HepG2 (cell line): ENCODE measurements around the gene ARHGAP5. TPM values are rescaled to one million over a fixed set of nuclear protein-coding genes. Genes with fewer than 3 reads are reported as not detected.

Source experiments
- ATAC-seq: fragments of 200-7000 bp; cut with Tn5 transposase; 3 replicates; pipeline ENCODE4 v1.9.1; 2020; ENCODE audit warnings: mild to moderate bottlenecking, moderate library complexity
- BruUV-seq: library from RNA; stranded (reverse); fragments of 400-500 nt; replicated peaks from 2 replicates; lab custom pipeline; 2021; lab: Mats Ljungman, UMichigan
- CTCF ChIA-PET: fragments of 300-600 bp; formaldehyde crosslinking; extraction: SDS; loops from one replicate; lab custom pipeline; 2021; ENCODE audit warnings: low total read pairs, inconsistent platforms, low intra/inter-chr PET ratio; lab: Yijun Ruan, JAX
- POLR2A ChIA-PET: fragments of 350-600 bp; sonication (Branson Sonifier 250); formaldehyde crosslinking; loops from one replicate; lab custom pipeline; 2020; ENCODE audit warnings: antibody characterized with exemption, inconsistent platforms; lab: Yijun Ruan, JAX
- DNase-seq: peaks from one replicate; pipeline ENCODE4 v3.0.0-alpha.2; 2015; ENCODE audit warnings: low spot score
- FAIRE-seq: peaks from 3 replicates; lab custom pipeline; 2011; peaks lifted over from hg19 to GRCh38; lab: Jason Lieb, UNC
- H2AFZ ChIP-seq: one replicate; pipeline ENCODE4 v1.6.1; 2011; ENCODE audit warnings: low read length, inconsistent platforms
- H3K27ac ChIP-seq: fragments of 300-600 bp; 3 replicates; pipeline ENCODE4 v1.8.0; 2011; ENCODE audit warnings: mixed run types, mild to moderate bottlenecking, mixed read lengths, low read length, inconsistent platforms; ENCODE audit not compliant: insufficient read depth; ENCODE audit errors: extremely low read length
- H3K27me3 ChIP-seq, 2 experiments: fragments of 200-600 bp in 1 of 2; 2 replicates in 1 of 2; 3 replicates in 1 of 2; pipeline versions ENCODE4 v1.6.0 to v1.8.0; 2011; ENCODE audit warnings: low read length in 2 of 2, mild to moderate bottlenecking in 2 of 2, moderate library complexity in 2 of 2, inconsistent platforms in 1 of 2; ENCODE audit not compliant: insufficient read depth in 2 of 2, control insufficient read depth in 1 of 2
- H3K36me3 ChIP-seq, 2 experiments: fragments of 200-600 bp in 1 of 2; replicated peaks in 1 of 2; 2 replicates in 1 of 2; 3 replicates in 1 of 2; pipeline versions ENCODE4 v1.5.1 to v1.8.0; 2011; ENCODE audit warnings: low read length in 2 of 2, inconsistent platforms in 1 of 2; ENCODE audit not compliant: insufficient read depth in 2 of 2, control insufficient read depth in 1 of 2
- H3K4me1 ChIP-seq: 2 replicates; pipeline ENCODE4 v1.5.1; 2012; ENCODE audit warnings: low read length, inconsistent platforms; ENCODE audit not compliant: insufficient read depth
- H3K4me2 ChIP-seq: 2 replicates; pipeline ENCODE4 v1.6.0; 2011; ENCODE audit warnings: low read depth, low read length, inconsistent platforms
- H3K4me3 ChIP-seq, 3 experiments: fragments of 200-600 bp in 1 of 3; sonication (generic), shearing (Covaris generic) in 1 of 3; replicated peaks in 1 of 3; 2 replicates each; pipeline ENCODE4 v1.5.1; 2011 to 2016; ENCODE audit warnings: low read length in 3 of 3, inconsistent platforms in 2 of 3, low read depth in 2 of 3, mild to moderate bottlenecking in 2 of 3, control low read depth in 1 of 3, mixed read lengths in 1 of 3; ENCODE audit not compliant: insufficient read depth in 1 of 3
- H3K79me2 ChIP-seq: one replicate; pipeline ENCODE4 v1.6.1; 2011; ENCODE audit warnings: low read length, inconsistent platforms; ENCODE audit not compliant: insufficient read depth
- H3K9ac ChIP-seq: 2 replicates; pipeline ENCODE4 v1.6.0; 2011; ENCODE audit warnings: mild to moderate bottlenecking, low read depth, low read length, inconsistent platforms; ENCODE audit not compliant: insufficient read depth
- H3K9me3 ChIP-seq: 2 replicates; pipeline ENCODE4 v1.5.1; 2012; ENCODE audit warnings: mild to moderate bottlenecking, low read length
- H4K20me1 ChIP-seq: 2 replicates; pipeline ENCODE4 v1.6.0; 2011; ENCODE audit warnings: inconsistent platforms, mild to moderate bottlenecking, low read length, moderate library complexity; ENCODE audit not compliant: insufficient read depth
- GZF1 ChIP-seq: sonication (generic); formaldehyde crosslinking; IDR thresholded peaks from 2 replicates; pipeline ENCODE4 v1.5.1; 2020; ENCODE audit warnings: mild to moderate bottlenecking, missing genetic modification reagents
- RBM22 ChIP-seq: fragments of 200-400 bp; formaldehyde crosslinking; optimal IDR thresholded peaks from 2 replicates; pipeline ENCODE3; 2017; ENCODE audit warnings: mild to moderate bottlenecking, low read length, moderate library complexity
- TOE1 ChIP-seq: sonication (generic); formaldehyde crosslinking; IDR thresholded peaks from 2 replicates; pipeline ENCODE4 v1.4.0; 2020; ENCODE audit warnings: mild to moderate bottlenecking, missing genetic modification reagents
- WGBS: methylation state at CpG from one replicate; pipeline ENCODE4 v1.1.6; 2017; ENCODE audit warnings: low lambda C conversion rate; 5-methylcytosine and 5-hydroxymethylcytosine counted together
- in situ Hi-C: cut with HindIII; loops from 2 replicates; pipeline ENCODE4 v1.10.0; 2017; ENCODE audit warnings: low pct_unique_long_range_greater_than_20kb; ENCODE audit not compliant: extremely low pct_ligation_motif_present
- intact Hi-C: fragments of 100-400 bp; cut with micrococcal nuclease; formaldehyde crosslinking; loops from one replicate; pipeline ENCODE4 v1.10.0; 2022; ENCODE audit not compliant: unreplicated experiment
- polyA plus RNA-seq, 8 experiments: library from polyadenylated mRNA; depleted of rRNA in 3 of 8; stranded (reverse) in 7 of 8; unstranded in 1 of 8; fragments of >200 nt; fragmentation: Illumina TruSeq in 4 of 8; extraction: Trizol in 4 of 8; gene quantifications; 2 replicates each; pipeline versions ENCODE4 v1.2.1 to v1.2.3, GENCODE V29; 2011 to 2016; ENCODE audit warnings: low read depth in 4 of 8, missing spikeins in 1 of 8, mixed read lengths in 1 of 8; ENCODE audit not compliant: insufficient read depth in 1 of 8
- total RNA-seq, 5 experiments: library from RNA; depleted of rRNA; stranded (reverse); fragments of >200 nt; fragmentation: Illumina TruSeq; extraction: Trizol; gene quantifications; 2 replicates each; pipeline ENCODE4 v1.2.3, GENCODE V29; 2016; ENCODE audit warnings: low read depth in 1 of 5
- TF ChIP-seq, protein P1 (sequence below): sonication (generic); formaldehyde crosslinking; IDR thresholded peaks from 2 replicates; pipeline ENCODE4 v1.5.0; 2020; ENCODE audit warnings: mild to moderate bottlenecking, missing genetic modification reagents, borderline replicate concordance
- TF ChIP-seq, protein P2 (sequence below): sonication (generic); formaldehyde crosslinking; IDR thresholded peaks from 2 replicates; pipeline ENCODE4 v1.4.0; 2020; ENCODE audit warnings: missing genetic modification reagents, borderline replicate concordance

Gene ARHGAP5
- total and polyA plus RNA-seq, 2 of the 13 experiments (the other 11 are each of a cell fraction or from before 2014, with no cell fraction given) = 33.7 to 144 TPM

DNA sequence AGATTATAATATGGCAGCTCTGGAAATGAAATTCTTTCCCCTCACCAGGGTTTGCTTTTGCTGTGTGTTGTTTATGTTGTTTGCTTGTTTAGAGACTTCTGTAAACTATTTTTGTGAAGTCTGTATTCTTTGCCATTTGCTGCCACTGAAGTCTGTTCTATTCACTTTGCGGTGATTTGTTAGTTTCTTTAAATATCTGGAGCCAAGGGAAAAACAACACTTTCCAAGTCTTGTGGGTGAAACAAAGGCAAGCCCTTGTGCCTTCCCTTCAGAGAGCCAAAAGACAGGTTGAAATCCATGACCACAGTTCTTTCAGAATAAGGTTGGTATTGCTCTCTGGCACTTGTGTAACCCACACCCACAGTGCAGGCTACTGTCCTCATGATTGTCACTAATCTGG, 65.2 kb downstream of the ARHGAP5 start:
- H3K9ac ChIP-seq = no peak overlapping the region
- H3K79me2 ChIP-seq = peaks cover 49% of the 10 kb centered on the region
- H3K4me3 ChIP-seq = no peak overlapping the region
- in situ Hi-C loops = no loop called here
- no TSS peak for BruUV-seq
- no peak overlapping the region for H2AFZ ChIP-seq
- intact Hi-C loops = loop anchor here (5.0 kb wide), 1 partner anchor 55 kb away; no protein-coding TSS in a partner anchor
- DNase-seq = no peak
- H3K27me3 ChIP-seq = no peaks in the 10 kb centered on the region
- ChIA-PET POLR2A (no interaction called here), CTCF (no interaction called here)
- peaks cover 14% of the 10 kb centered on the region for H3K9me3 ChIP-seq
- FAIRE-seq = no peak
- no peak overlapping the region for H3K4me2 ChIP-seq
- H3K4me1 ChIP-seq = peaks cover 11% of the 10 kb centered on the region
- ATAC-seq = peak; percentile 40; the same call in 2 of the 3 replicates
- 0 out of 2 replicates have a peak, but pooled peaks cover 5% of the 10 kb centered on the region for H4K20me1 ChIP-seq
- no peak overlapping the region for H3K27ac ChIP-seq
- peaks cover under 1 to 27% of the 10 kb centered on the region in 2 experiments; a peak in 4 of 5 replicates for H3K36me3 ChIP-seq
- 97% methylated on average over 1 of the region's 1 CpG for WGBS
- TF ChIP-seq, protein P1, sequence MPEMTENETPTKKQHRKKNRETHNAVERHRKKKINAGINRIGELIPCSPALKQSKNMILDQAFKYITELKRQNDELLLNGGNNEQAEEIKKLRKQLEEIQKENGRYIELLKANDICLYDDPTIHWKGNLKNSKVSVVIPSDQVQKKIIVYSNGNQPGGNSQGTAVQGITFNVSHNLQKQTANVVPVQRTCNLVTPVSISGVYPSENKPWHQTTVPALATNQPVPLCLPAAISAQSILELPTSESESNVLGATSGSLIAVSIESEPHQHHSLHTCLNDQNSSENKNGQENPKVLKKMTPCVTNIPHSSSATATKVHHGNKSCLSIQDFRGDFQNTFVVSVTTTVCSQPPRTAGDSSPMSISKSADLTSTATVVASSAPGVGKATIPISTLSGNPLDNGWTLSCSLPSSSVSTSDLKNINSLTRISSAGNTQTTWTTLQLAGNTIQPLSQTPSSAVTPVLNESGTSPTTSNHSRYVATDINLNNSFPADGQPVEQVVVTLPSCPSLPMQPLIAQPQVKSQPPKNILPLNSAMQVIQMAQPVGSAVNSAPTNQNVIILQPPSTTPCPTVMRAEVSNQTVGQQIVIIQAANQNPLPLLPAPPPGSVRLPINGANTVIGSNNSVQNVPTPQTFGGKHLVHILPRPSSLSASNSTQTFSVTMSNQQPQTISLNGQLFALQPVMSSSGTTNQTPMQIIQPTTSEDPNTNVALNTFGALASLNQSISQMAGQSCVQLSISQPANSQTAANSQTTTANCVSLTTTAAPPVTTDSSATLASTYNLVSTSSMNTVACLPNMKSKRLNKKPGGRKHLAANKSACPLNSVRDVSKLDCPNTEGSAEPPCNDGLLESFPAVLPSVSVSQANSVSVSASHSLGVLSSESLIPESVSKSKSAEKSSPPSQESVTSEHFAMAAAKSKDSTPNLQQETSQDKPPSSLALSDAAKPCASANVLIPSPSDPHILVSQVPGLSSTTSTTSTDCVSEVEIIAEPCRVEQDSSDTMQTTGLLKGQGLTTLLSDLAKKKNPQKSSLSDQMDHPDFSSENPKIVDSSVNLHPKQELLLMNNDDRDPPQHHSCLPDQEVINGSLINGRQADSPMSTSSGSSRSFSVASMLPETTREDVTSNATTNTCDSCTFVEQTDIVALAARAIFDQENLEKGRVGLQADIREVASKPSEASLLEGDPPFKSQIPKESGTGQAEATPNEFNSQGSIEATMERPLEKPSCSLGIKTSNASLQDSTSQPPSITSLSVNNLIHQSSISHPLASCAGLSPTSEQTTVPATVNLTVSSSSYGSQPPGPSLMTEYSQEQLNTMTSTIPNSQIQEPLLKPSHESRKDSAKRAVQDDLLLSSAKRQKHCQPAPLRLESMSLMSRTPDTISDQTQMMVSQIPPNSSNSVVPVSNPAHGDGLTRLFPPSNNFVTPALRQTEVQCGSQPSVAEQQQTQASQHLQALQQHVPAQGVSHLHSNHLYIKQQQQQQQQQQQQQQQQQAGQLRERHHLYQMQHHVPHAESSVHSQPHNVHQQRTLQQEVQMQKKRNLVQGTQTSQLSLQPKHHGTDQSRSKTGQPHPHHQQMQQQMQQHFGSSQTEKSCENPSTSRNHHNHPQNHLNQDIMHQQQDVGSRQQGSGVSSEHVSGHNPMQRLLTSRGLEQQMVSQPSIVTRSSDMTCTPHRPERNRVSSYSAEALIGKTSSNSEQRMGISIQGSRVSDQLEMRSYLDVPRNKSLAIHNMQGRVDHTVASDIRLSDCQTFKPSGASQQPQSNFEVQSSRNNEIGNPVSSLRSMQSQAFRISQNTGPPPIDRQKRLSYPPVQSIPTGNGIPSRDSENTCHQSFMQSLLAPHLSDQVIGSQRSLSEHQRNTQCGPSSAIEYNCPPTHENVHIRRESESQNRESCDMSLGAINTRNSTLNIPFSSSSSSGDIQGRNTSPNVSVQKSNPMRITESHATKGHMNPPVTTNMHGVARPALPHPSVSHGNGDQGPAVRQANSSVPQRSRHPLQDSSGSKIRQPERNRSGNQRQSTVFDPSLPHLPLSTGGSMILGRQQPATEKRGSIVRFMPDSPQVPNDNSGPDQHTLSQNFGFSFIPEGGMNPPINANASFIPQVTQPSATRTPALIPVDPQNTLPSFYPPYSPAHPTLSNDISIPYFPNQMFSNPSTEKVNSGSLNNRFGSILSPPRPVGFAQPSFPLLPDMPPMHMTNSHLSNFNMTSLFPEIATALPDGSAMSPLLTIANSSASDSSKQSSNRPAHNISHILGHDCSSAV (CRISPR knock-in tag) = no peak
- TF ChIP-seq GZF1 (CRISPR knock-in tag) (no peak), TOE1 (CRISPR knock-in tag) (no peak), RBM22 (peak; percentile 47)
- TF ChIP-seq, protein P2, sequence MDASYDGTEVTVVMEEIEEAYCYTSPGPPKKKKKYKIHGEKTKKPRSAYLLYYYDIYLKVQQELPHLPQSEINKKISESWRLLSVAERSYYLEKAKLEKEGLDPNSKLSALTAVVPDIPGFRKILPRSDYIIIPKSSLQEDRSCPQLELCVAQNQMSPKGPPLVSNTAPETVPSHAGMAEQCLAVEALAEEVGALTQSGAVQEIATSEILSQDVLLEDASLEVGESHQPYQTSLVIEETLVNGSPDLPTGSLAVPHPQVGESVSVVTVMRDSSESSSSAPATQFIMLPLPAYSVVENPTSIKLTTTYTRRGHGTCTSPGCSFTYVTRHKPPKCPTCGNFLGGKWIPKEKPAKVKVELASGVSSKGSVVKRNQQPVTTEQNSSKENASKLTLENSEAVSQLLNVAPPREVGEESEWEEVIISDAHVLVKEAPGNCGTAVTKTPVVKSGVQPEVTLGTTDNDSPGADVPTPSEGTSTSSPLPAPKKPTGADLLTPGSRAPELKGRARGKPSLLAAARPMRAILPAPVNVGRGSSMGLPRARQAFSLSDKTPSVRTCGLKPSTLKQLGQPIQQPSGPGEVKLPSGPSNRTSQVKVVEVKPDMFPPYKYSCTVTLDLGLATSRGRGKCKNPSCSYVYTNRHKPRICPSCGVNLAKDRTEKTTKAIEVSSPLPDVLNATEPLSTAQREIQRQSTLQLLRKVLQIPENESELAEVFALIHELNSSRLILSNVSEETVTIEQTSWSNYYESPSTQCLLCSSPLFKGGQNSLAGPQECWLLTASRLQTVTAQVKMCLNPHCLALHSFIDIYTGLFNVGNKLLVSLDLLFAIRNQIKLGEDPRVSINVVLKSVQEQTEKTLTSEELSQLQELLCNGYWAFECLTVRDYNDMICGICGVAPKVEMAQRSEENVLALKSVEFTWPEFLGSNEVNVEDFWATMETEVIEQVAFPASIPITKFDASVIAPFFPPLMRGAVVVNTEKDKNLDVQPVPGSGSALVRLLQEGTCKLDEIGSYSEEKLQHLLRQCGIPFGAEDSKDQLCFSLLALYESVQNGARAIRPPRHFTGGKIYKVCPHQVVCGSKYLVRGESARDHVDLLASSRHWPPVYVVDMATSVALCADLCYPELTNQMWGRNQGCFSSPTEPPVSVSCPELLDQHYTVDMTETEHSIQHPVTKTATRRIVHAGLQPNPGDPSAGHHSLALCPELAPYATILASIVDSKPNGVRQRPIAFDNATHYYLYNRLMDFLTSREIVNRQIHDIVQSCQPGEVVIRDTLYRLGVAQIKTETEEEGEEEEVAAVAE (CRISPR knock-in tag) = no peak
